Gastroesophageal sphincter (tissue), 4 donors: ENCODE data around the gene TMEM39A. TPM values are rescaled to one million over a fixed set of nuclear protein-coding genes. Genes with fewer than 3 reads are reported as not detected.

Experiments
- ATAC-seq: fragments of 150-250 bp; one replicate; pipeline ENCODE4 v1.9.1; 2016; ENCODE audit warnings: mild to moderate bottlenecking, moderate library complexity
- H3K27ac ChIP-seq, 4 donors: fragments of 200-600 bp; sonication (generic) in 3 of 4; 1 replicate in 3 of 4; 2 replicates in 1 of 4; pipeline ENCODE4 v1.5.1; 2016 to 2019
- H3K27me3 ChIP-seq: fragments of 200-600 bp; sonication (generic); one replicate; pipeline ENCODE4 v1.5.1; 2019
- H3K36me3 ChIP-seq, 2 donors: fragments of 200-600 bp; sonication (generic); one replicate each; pipeline ENCODE4 v1.5.1; 2019; ENCODE audit warnings: control low read depth in 1 of 2
- H3K4me1 ChIP-seq, 3 donors: fragments of 200-600 bp; sonication (generic); 1 replicate in 2 of 3; 2 replicates in 1 of 3; pipeline ENCODE4 v1.5.1; 2016 to 2019; ENCODE audit warnings: control low read depth in 2 of 3
- H3K4me3 ChIP-seq, 2 donors: fragments of 200-600 bp; sonication (generic); one replicate each; pipeline ENCODE4 v1.5.1; 2019; ENCODE audit warnings: mild to moderate bottlenecking in 1 of 2, moderate library complexity in 1 of 2
- H3K9me3 ChIP-seq, 3 donors: fragments of 200-600 bp; sonication (generic); one replicate each; pipeline ENCODE4 v1.5.1; 2017 to 2019; ENCODE audit warnings: control low read depth in 2 of 3
- CTCF ChIP-seq, 4 experiments: fragments of 200-600 bp in 2 of 4; fragments of 450-650 bp in 2 of 4; sonication (generic) in 1 of 4; IDR thresholded peaks; one replicate each; pipeline ENCODE4 v1.5.1; 2017 to 2019; ENCODE audit warnings: antibody characterized with exemption in 4 of 4, mild to moderate bottlenecking in 2 of 4, moderate library complexity in 2 of 4
- EP300 ChIP-seq: sonication (generic); formaldehyde crosslinking; IDR thresholded peaks from one replicate; pipeline ENCODE4 v1.6.1; 2017; ENCODE audit warnings: antibody characterized with exemption, mild to moderate bottlenecking
- POLR2A ChIP-seq, 2 donors: fragments of 450-650 bp; IDR thresholded peaks; one replicate each; pipeline ENCODE4 v1.6.1; 2017; ENCODE audit warnings: antibody characterized with exemption in 2 of 2, mild to moderate bottlenecking in 2 of 2, moderate library complexity in 1 of 2
- POLR2AphosphoS5 ChIP-seq: sonication (generic); formaldehyde crosslinking; IDR thresholded peaks from one replicate; pipeline ENCODE4 v1.6.1; 2017; ENCODE audit warnings: antibody characterized with exemption
- WGBS, 2 donors: methylation state at CpG; one replicate each; pipeline ENCODE4 v1.1.5; 2018; ENCODE audit warnings: low coverage in 1 of 2; 5-methylcytosine and 5-hydroxymethylcytosine counted together
- total RNA-seq, 4 donors: library from RNA; depleted of rRNA; stranded (reverse); fragments of >200 nt; gene quantifications; one replicate each; pipeline ENCODE4 v1.1.0, GENCODE V29; 2016

Gene TMEM39A
- total RNA-seq, 4 donors from 2014 or later: 21.4 to 29.6 (median 25.9) TPM

GRCh38 chr3:119500901-119501300, 37.5 kb upstream of the TMEM39A start:
- no peak for ATAC-seq
- H3K27me3 ChIP-seq: no peaks in the 10 kb centered on the region
- TF ChIP-seq POLR2AphosphoS5 (no peak), EP300 (no peak), CTCF (IDR thresholded peaks at IDR 0.05) (no peak), POLR2A (IDR thresholded peaks at IDR 0.05) (no peak)
- no peak overlapping the region for H3K27ac ChIP-seq
- peaks cover 4 to 50% (median 8%) of the 10 kb centered on the region in 3 donors for H3K4me1 ChIP-seq
- no peaks in the 10 kb centered on the region for H3K9me3 ChIP-seq
- no peak overlapping the region for H3K4me3 ChIP-seq
- H3K36me3 ChIP-seq: peaks cover 9 to 37% of the 10 kb centered on the region in 2 donors
- 8 to 32% methylated on average over 2 of the region's 2 CpGs for WGBS, 2 donors

- H3K4me3 ChIP-seq: peak overlapping the region; percentile 4 to 70
- WGBS, 2 donors: 70 to 77% methylated on average over 4 of the region's 4 CpGs
- peaks cover 4 to 50% (median 8%) of the 10 kb centered on the region in 3 donors for H3K4me1 ChIP-seq
- TF ChIP-seq EP300: no peak
- no peak for TF ChIP-seq CTCF (IDR thresholded peaks at IDR 0.05)
- no peak overlapping the region for H3K27ac ChIP-seq
- no peaks in the 10 kb centered on the region for H3K27me3 ChIP-seq
- H3K9me3 ChIP-seq: no peaks in the 10 kb centered on the region
- ATAC-seq: no peak
- H3K36me3 ChIP-seq: peaks cover 4 to 30% of the 10 kb centered on the region in 2 donors
Observed at GRCh38 chr3:119500265-119500664, 36.9 kb upstream of the TMEM39A start.

- Histone ChIP-seq H3K27me3 (no peaks in the 10 kb centered on the region), H3K4me3 (peak within 1 kb of the TSS; percentile 69 to 70), H3K4me1 (peaks cover 4 to 47% (median 8%) of the 10 kb centered on the region in 3 donors), H3K9me3 (no peaks in the 10 kb centered on the region), H3K36me3 (peaks cover 0 to 12% of the 10 kb centered on the region in 2 donors), H3K27ac (peak within 1 kb of the TSS; percentile 81 to 91 (median 88))
- peak; percentile 100 for ATAC-seq
- TF ChIP-seq CTCF (IDR thresholded peaks at IDR 0.05): no peak
- TF ChIP-seq EP300: no peak
- TF ChIP-seq POLR2AphosphoS5: peak; percentile 90
- peak; percentile 58 to 73 for TF ChIP-seq POLR2A (IDR thresholded peaks at IDR 0.05)
- 1 to 2% methylated on average over 13 to 15 of the region's 58 CpGs for WGBS, 2 donors
Observed at GRCh38 chr3:119498186-119499011, 35.0 kb upstream of the TMEM39A start, which contains the start of gene TIMMDC1. Gene TIMMDC1, plus strand, starts transcription at chr3:119498547. Its CDS starts 187 bp downstream, at chr3:119498734.

GRCh38 chr3:119497820-119498185, 34.4 kb upstream of the TMEM39A start:
- Histone ChIP-seq H3K27me3 (no peaks in the 10 kb centered on the region), H3K36me3 (peaks cover 0 to 12% of the 10 kb centered on the region in 2 donors), H3K4me3 (peak overlapping the region; percentile 69 to 70), H3K4me1 (peaks cover 4 to 47% (median 8%) of the 10 kb centered on the region in 3 donors), H3K9me3 (no peaks in the 10 kb centered on the region), H3K27ac (peak overlapping the region; percentile 7 to 91 (median 88))
- no peak for TF ChIP-seq POLR2AphosphoS5
- no peak for TF ChIP-seq CTCF (IDR thresholded peaks at IDR 0.05)
- TF ChIP-seq EP300: no peak
- TF ChIP-seq POLR2A (IDR thresholded peaks at IDR 0.05): no peak
- WGBS, 2 donors: 8 to 10% methylated on average over 8 of the region's 8 CpGs
- ATAC-seq: no peak

GRCh38 chr3:119494597-119494996, 31.2 kb upstream of the TMEM39A start:
- TF ChIP-seq EP300: no peak
- TF ChIP-seq POLR2AphosphoS5: no peak
- no peak for TF ChIP-seq CTCF (IDR thresholded peaks at IDR 0.05)
- no peak for TF ChIP-seq POLR2A (IDR thresholded peaks at IDR 0.05)
- Histone ChIP-seq H3K9me3 (no peaks in the 10 kb centered on the region), H3K4me1 (peaks cover under 1 to 16% (median 6%) of the 10 kb centered on the region in 3 donors), H3K36me3 (peaks cover 0 to 34% of the 10 kb centered on the region in 2 donors), H3K27ac (no peak overlapping the region), H3K27me3 (no peaks in the 10 kb centered on the region), H3K4me3 (no peak overlapping the region)
- ATAC-seq: no peak
- WGBS, 2 donors: 81 to 92% methylated on average over 2 of the region's 2 CpGs
